ENCODE results near the gene PRKCA.

The PRKCA gene

GRCh38 chr17:66673668-66674276 is 371.4 kb downstream of the PRKCA start:
- H3K4me3 ChIP-seq (ENCODE audit: low read depth, low read length), result no peak overlapping the region
- no peak for DNase-seq (ENCODE audit: low read depth)
- peak; percentile 91 for TF ChIP-seq CTCF (IDR thresholded peaks at IDR 0.05; ENCODE audit: control insufficient read depth, extremely low read depth, insufficient read depth)

GRCh38 chr17:66675273-66675990 is 373.0 kb downstream of the PRKCA start:
- TF ChIP-seq CTCF (IDR thresholded peaks at IDR 0.05; ENCODE audit: control insufficient read depth, extremely low read depth, insufficient read depth), result no peak
- DNase-seq (ENCODE audit: low read depth), result no peak
- peak overlapping the region; percentile 22 for H3K4me3 ChIP-seq (ENCODE audit: low read depth, low read length)

- DNase-seq (ENCODE audit: low read depth), result peak; percentile 85
- TF ChIP-seq CTCF (IDR thresholded peaks at IDR 0.05; ENCODE audit: control insufficient read depth, extremely low read depth, insufficient read depth), result no peak
- H3K4me3 ChIP-seq (ENCODE audit: low read depth, low read length), result peak overlapping the region; percentile 22
Observed at GRCh38 chr17:66675991-66676371, 373.6 kb downstream of the PRKCA start.

- H3K4me3 ChIP-seq (ENCODE audit: low read depth, low read length), result peak overlapping the region; percentile 22
- DNase-seq (ENCODE audit: low read depth), result peak; percentile 85
- no peak for TF ChIP-seq CTCF (IDR thresholded peaks at IDR 0.05; ENCODE audit: control insufficient read depth, extremely low read depth, insufficient read depth)
Observed at GRCh38 chr17:66676421-66676820, 374.0 kb downstream of the PRKCA start.

- no peak overlapping the region for H3K4me3 ChIP-seq (ENCODE audit: low read depth, low read length)
- no peak for DNase-seq (ENCODE audit: low read depth)
- TF ChIP-seq CTCF (IDR thresholded peaks at IDR 0.05; ENCODE audit: control insufficient read depth, extremely low read depth, insufficient read depth), result no peak
Observed at GRCh38 chr17:66677201-66677981, 375.0 kb downstream of the PRKCA start.

GRCh38 chr17:66678061-66678460 is 375.6 kb downstream of the PRKCA start:
- no peak for DNase-seq (ENCODE audit: low read depth)
- no peak for TF ChIP-seq CTCF (IDR thresholded peaks at IDR 0.05; ENCODE audit: control insufficient read depth, extremely low read depth, insufficient read depth)
- H3K4me3 ChIP-seq (ENCODE audit: low read depth, low read length), result no peak overlapping the region
